ENCODE data around the gene COL11A2.
A peak's percentile ranks its signal among the peaks of the same experiment; 100 is the strongest.
"Not testable (repeated sequence)": the region's sequence is repeated elsewhere in the genome, so short reads cannot be mapped to it uniquely, and the experiment has no call there.

COL11A2 gene

GRCh38 chr6:33192105-33192646 lies at the start of gene COL11A2:
TSS of gene COL11A2 (minus strand) at chr6:33192467. CDS start at chr6:33192240, 227 bp downstream.
- H3K4me3 ChIP-seq (ENCODE audit: low read depth, low read length), result 0 out of 2 replicates have a peak within 1 kb of the TSS, but pooled peaks have one; percentile 34
- TF ChIP-seq CTCF (IDR thresholded peaks at IDR 0.05; ENCODE audit: low read depth, low read length), result no peak

- no peak overlapping the region for H3K4me3 ChIP-seq (ENCODE audit: low read depth, low read length)
- no peak for TF ChIP-seq CTCF (IDR thresholded peaks at IDR 0.05; ENCODE audit: low read depth, low read length)
These were observed 49.7 kb upstream of the COL11A2 start for GRCh38 chr6:33241968-33242367.

- TF ChIP-seq CTCF (IDR thresholded peaks at IDR 0.05; ENCODE audit: low read depth, low read length), result no peak
- no peak overlapping the region for H3K4me3 ChIP-seq (ENCODE audit: low read depth, low read length)
These were observed 45.5 kb upstream of the COL11A2 start for GRCh38 chr6:33237741-33238140.

- no peak for TF ChIP-seq CTCF (IDR thresholded peaks at IDR 0.05; ENCODE audit: low read depth, low read length)
- no peak overlapping the region for H3K4me3 ChIP-seq (ENCODE audit: low read depth, low read length)
These were observed 44.6 kb upstream of the COL11A2 start for GRCh38 chr6:33236852-33237251.

GRCh38 chr6:33236328-33236727 lies 44.1 kb upstream of the COL11A2 start:
- H3K4me3 ChIP-seq (ENCODE audit: low read depth, low read length), result no peak overlapping the region
- no peak for TF ChIP-seq CTCF (IDR thresholded peaks at IDR 0.05; ENCODE audit: low read depth, low read length)

- TF ChIP-seq CTCF (IDR thresholded peaks at IDR 0.05; ENCODE audit: low read depth, low read length), result no peak
- no peak overlapping the region for H3K4me3 ChIP-seq (ENCODE audit: low read depth, low read length)
These were observed 43.0 kb upstream of the COL11A2 start for GRCh38 chr6:33235221-33235634.

- H3K4me3 ChIP-seq (ENCODE audit: low read depth, low read length), result not testable (repeated sequence)
These were observed 34.3 kb upstream of the COL11A2 start for GRCh38 chr6:33226503-33227120.

GRCh38 chr6:33217681-33218080 lies 25.4 kb upstream of the COL11A2 start:
- H3K4me3 ChIP-seq (ENCODE audit: low read depth, low read length), result no peak overlapping the region
- no peak for TF ChIP-seq CTCF (IDR thresholded peaks at IDR 0.05; ENCODE audit: low read depth, low read length)

All from WI38 (cell line).